Peyer's patch (tissue), 4 donors: Measurements from ENCODE around the gene ZNF579. TPM values are rescaled to one million over a fixed set of nuclear protein-coding genes. Genes with fewer than 3 reads are reported as not detected.

Experiments used
- DNase-seq, 3 donors: peaks; one replicate each; pipeline ENCODE4 v3.0.0-alpha.2; 2017 to 2019
- H3K27ac ChIP-seq, 4 donors: fragments of 200-600 bp; sonication (generic); one replicate each; pipeline ENCODE4 v1.5.1; 2016 to 2019
- H3K27me3 ChIP-seq, 2 donors: fragments of 200-600 bp; sonication (generic); one replicate each; pipeline ENCODE4 v1.5.1; 2019
- H3K36me3 ChIP-seq, 3 donors: fragments of 200-600 bp; sonication (generic); one replicate each; pipeline ENCODE4 v1.5.1; 2016 to 2019
- H3K4me1 ChIP-seq, 4 donors: fragments of 200-600 bp; sonication (generic); one replicate each; pipeline ENCODE4 v1.5.1; 2016 to 2019
- H3K4me3 ChIP-seq, 4 donors: fragments of 200-600 bp; sonication (generic); 1 replicate in 3 of 4; 2 replicates in 1 of 4; pipeline ENCODE4 v1.5.1; 2016 to 2019; ENCODE audit warnings: mild to moderate bottlenecking in 1 of 4
- H3K9me3 ChIP-seq, 4 donors: fragments of 200-600 bp; sonication (generic); one replicate each; pipeline ENCODE4 v1.5.1; 2016 to 2019; ENCODE audit warnings: mild to moderate bottlenecking in 1 of 4
- CTCF ChIP-seq, 6 experiments: fragments of 450-650 bp in 4 of 6; fragments of 200-600 bp in 2 of 6; sonication (generic) in 1 of 6; IDR thresholded peaks; one replicate each; pipeline ENCODE4 v1.5.1; 2017 to 2019; ENCODE audit warnings: antibody characterized with exemption in 6 of 6, mild to moderate bottlenecking in 3 of 6, moderate library complexity in 1 of 6
- POLR2A ChIP-seq, 2 donors: fragments of 450-650 bp; IDR thresholded peaks; one replicate each; pipeline ENCODE4 v1.5.1; 2017; ENCODE audit warnings: antibody characterized with exemption in 2 of 2, mild to moderate bottlenecking in 2 of 2, moderate library complexity in 2 of 2
- total RNA-seq, 4 donors: library from RNA; depleted of rRNA; stranded (reverse); fragments of >200 nt; gene quantifications; one replicate each; pipeline ENCODE4 v1.1.0, GENCODE V29; 2016

The ZNF579 gene
- total RNA-seq, result 1 to 10 TPM in 3 of 4 donors, not detected in 1; 1.7 to 6.1 (median 3.1) TPM

- Histone ChIP-seq H3K4me1 (peaks cover 0 to 28% (median 3%) of the 10 kb centered on the region in 4 donors), H3K27ac (peak within 1 kb of the TSS; percentile 81 to 89 (median 84)), H3K27me3 (no peaks in the 10 kb centered on the region), H3K36me3 (peaks cover 0 to 21% (median 0%) of the 10 kb centered on the region in 3 donors), H3K9me3 (no peaks in the 10 kb centered on the region), H3K4me3 (peak within 1 kb of the TSS; percentile 71 to 99 (median 76))
- peak; percentile 69 to 88 (median 82) for DNase-seq
- TF ChIP-seq CTCF (IDR thresholded peaks at IDR 0.05) (no peak), POLR2A (IDR thresholded peaks at IDR 0.05) (no peak)
Observed at GRCh38 chr19:55580628-55581144, at the start of gene ZNF579. Gene ZNF579, minus strand, starts transcription at chr19:55580848. Its CDS starts 1,209 bp downstream, at chr19:55579639.

GRCh38 chr19:55626350-55626749 is 45.7 kb upstream of the ZNF579 start:
- Histone ChIP-seq H3K36me3 (peaks cover 0 to 12% (median 0%) of the 10 kb centered on the region in 3 donors), H3K4me1 (peaks cover 0 to 6% (median 0%) of the 10 kb centered on the region in 4 donors), H3K27me3 (no peaks in the 10 kb centered on the region), H3K9me3 (no peaks in the 10 kb centered on the region), H3K27ac (no peak overlapping the region), H3K4me3 (no peak overlapping the region)
- TF ChIP-seq CTCF (IDR thresholded peaks at IDR 0.05) (no peak), POLR2A (IDR thresholded peaks at IDR 0.05) (no peak)
- DNase-seq, result peak in 2 of 3 donors; percentile 50 to 68

GRCh38 chr19:55625004-55625326 is 44.3 kb upstream of the ZNF579 start:
- no peaks in the 10 kb centered on the region for H3K9me3 ChIP-seq
- peaks cover 0 to 17% (median 0%) of the 10 kb centered on the region in 3 donors for H3K36me3 ChIP-seq
- no peak for DNase-seq
- no peaks in the 10 kb centered on the region for H3K27me3 ChIP-seq
- no peak for TF ChIP-seq CTCF (IDR thresholded peaks at IDR 0.05)
- H3K4me1 ChIP-seq, result peaks cover 0 to 6% (median 0%) of the 10 kb centered on the region in 4 donors
- peak overlapping the region; percentile 91 to 98 (median 96) for H3K27ac ChIP-seq
- peak overlapping the region; percentile 57 to 78 (median 66) for H3K4me3 ChIP-seq

GRCh38 chr19:55624109-55625003 is 43.7 kb upstream of the ZNF579 start, which contains the start of gene ZNF784:
Gene ZNF784, minus strand, starts transcription at chr19:55624566. Its CDS starts 5 bp downstream, at chr19:55624561.
- Histone ChIP-seq H3K9me3 (no peaks in the 10 kb centered on the region), H3K27me3 (no peaks in the 10 kb centered on the region), H3K4me1 (peaks cover 0 to 6% (median 0%) of the 10 kb centered on the region in 4 donors), H3K4me3 (peak within 1 kb of the TSS; percentile 57 to 78 (median 66)), H3K27ac (peak within 1 kb of the TSS; percentile 91 to 98 (median 96)), H3K36me3 (peaks cover 0 to 17% (median 0%) of the 10 kb centered on the region in 3 donors)
- TF ChIP-seq CTCF (IDR thresholded peaks at IDR 0.05) (no peak), POLR2A (IDR thresholded peaks at IDR 0.05) (peak; percentile 40 to 62)
- DNase-seq, result peak; percentile 94 to 96 (median 96)

- Histone ChIP-seq H3K4me3 (peak overlapping the region in 1 of 4 donors; percentile 78), H3K9me3 (no peaks in the 10 kb centered on the region), H3K27me3 (no peaks in the 10 kb centered on the region), H3K36me3 (peaks cover 0 to 17% (median 0%) of the 10 kb centered on the region in 3 donors), H3K4me1 (peaks cover 0 to 6% (median 0%) of the 10 kb centered on the region in 4 donors), H3K27ac (peak overlapping the region in 1 of 4 donors; percentile 98)
- no peak for TF ChIP-seq POLR2A (IDR thresholded peaks at IDR 0.05)
- no peak for TF ChIP-seq CTCF (IDR thresholded peaks at IDR 0.05)
- DNase-seq, result no peak
Observed at GRCh38 chr19:55623561-55623960, 42.9 kb upstream of the ZNF579 start.
